Measurements from ENCODE around the gene MCM6.

MCM6 gene

DNA sequence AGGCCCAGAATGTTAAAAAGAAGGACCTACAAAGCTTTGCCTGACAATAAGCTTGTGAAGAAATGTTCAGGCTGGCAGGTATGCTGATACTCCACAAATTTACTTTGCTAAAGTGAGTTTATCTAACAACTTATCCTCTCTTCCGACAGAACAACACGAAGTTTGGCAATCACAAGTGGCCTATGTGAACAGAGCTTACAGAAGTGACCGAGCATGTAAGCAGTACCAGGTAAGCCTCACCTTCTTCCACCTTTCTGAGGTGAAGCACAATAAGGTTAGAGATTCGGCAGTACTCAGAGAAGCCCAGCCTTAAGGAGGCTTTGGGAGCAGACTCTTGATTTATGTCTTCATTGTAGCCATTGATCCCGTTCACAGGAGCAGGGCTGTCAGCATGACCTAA is 30.2 kb downstream of the MCM6 start:
- Histone ChIP-seq H3K4me1 (no peaks in the 10 kb centered on the region), H3K36me3 (replicated peaks) (peaks cover 89% of the 10 kb centered on the region), H3K9me3 (no peaks in the 10 kb centered on the region), H3K27me3 (ENCODE audit: low read depth) (no peaks in the 10 kb centered on the region), H3K4me3 (no peak overlapping the region)
- in situ Hi-C loops (cut with MboI; ENCODE audit: low sequenced_read_pairs), result no loop called here
- DNase-seq (ENCODE audit: low spot score in 2 of 2), result no peak

GRCh38 chr2:135845257-135845656 is 31.0 kb downstream of the MCM6 start:
- Histone ChIP-seq H3K4me3 (no peak overlapping the region), H3K4me1 (no peaks in the 10 kb centered on the region), H3K36me3 (replicated peaks) (peaks cover 89% of the 10 kb centered on the region), H3K9me3 (no peaks in the 10 kb centered on the region), H3K27me3 (ENCODE audit: low read depth) (no peaks in the 10 kb centered on the region)
- in situ Hi-C loops (cut with MboI; ENCODE audit: low sequenced_read_pairs), result no loop called here
- DNase-seq (ENCODE audit: low spot score in 2 of 2), result no peak

DNA sequence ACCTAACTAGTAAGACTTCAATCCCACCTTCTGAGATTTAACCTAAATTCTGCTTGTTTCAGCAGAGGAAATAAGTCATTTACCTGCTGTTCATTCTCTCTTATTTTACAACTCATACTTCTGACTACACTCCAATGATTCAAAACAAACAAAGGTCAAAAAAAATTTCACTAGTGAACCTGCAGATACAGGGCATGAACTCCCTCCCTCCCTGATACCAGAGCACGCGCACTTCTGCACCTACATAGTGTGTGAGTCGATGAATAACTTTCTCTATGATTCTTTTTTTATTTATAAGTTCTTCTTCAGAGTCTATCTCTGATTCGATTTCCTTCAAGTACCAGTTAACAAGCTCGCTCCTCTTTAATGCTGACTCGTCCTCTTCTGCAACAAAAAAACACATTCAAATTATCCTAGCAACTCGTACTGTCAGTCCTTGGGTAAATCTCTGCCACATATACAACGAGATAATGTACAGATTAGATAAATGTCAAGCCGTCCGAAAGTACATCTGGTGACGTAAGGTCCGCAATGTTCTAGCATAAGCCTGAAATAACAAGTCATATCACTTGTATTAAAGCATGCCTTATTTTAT is 31.8 kb downstream of the MCM6 start:
- DNase-seq (ENCODE audit: low spot score in 2 of 2), result no peak
- H3K9me3 ChIP-seq, result no peaks in the 10 kb centered on the region
- H3K4me3 ChIP-seq, result no peak overlapping the region
- no peaks in the 10 kb centered on the region for H3K27me3 ChIP-seq (ENCODE audit: low read depth)
- in situ Hi-C loops (cut with MboI; ENCODE audit: low sequenced_read_pairs), result no loop called here
- peaks cover 3% of the 10 kb centered on the region; the same call in 1 of the 2 replicates for H3K4me1 ChIP-seq
- H3K36me3 ChIP-seq (replicated peaks), result peaks cover 87% of the 10 kb centered on the region

- no peak for DNase-seq (ENCODE audit: low spot score in 2 of 2)
- Histone ChIP-seq H3K9me3 (no peaks in the 10 kb centered on the region), H3K36me3 (replicated peaks) (peaks cover 80% of the 10 kb centered on the region), H3K4me1 (peaks cover 3% of the 10 kb centered on the region; the same call in 1 of the 2 replicates), H3K27me3 (ENCODE audit: low read depth) (no peaks in the 10 kb centered on the region), H3K4me3 (no peak overlapping the region)
- in situ Hi-C loops (cut with MboI; ENCODE audit: low sequenced_read_pairs), result no loop called here
Measured at GRCh38 chr2:135843671-135844070, 32.6 kb downstream of the MCM6 start.

GRCh38 chr2:135840601-135841000 is 35.6 kb downstream of the MCM6 start:
- H3K4me3 ChIP-seq, result no peak overlapping the region
- in situ Hi-C loops (cut with MboI; ENCODE audit: low sequenced_read_pairs), result no loop called here
- H3K27me3 ChIP-seq (ENCODE audit: low read depth), result no peaks in the 10 kb centered on the region
- H3K36me3 ChIP-seq (replicated peaks), result peaks cover 51% of the 10 kb centered on the region
- no peaks in the 10 kb centered on the region for H3K9me3 ChIP-seq
- DNase-seq (ENCODE audit: low spot score in 2 of 2), result no peak
- H3K4me1 ChIP-seq, result peaks cover 3% of the 10 kb centered on the region; the same call in 1 of the 2 replicates

DNA sequence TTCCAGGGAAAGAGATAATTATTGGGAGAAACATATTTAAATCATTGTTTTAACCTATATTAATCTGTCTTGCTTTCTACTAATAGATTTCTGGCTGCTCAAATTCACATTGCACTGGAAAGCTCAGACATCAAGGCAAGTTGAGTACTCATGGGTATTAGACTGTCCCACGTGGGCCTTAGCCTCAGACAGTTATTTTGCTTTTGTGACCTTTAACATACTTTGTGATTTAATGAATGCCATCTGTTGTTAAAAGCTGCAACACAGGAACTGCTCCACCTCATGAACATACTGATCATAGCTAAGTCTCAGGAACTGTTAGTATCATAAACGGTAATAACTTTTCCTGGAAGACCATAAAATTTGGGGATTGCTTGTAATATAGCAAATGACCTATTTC is 36.5 kb downstream of the MCM6 start:
- no peak for DNase-seq (ENCODE audit: low spot score in 2 of 2)
- Histone ChIP-seq H3K36me3 (replicated peaks) (peaks cover 43% of the 10 kb centered on the region), H3K4me3 (no peak overlapping the region), H3K27me3 (ENCODE audit: low read depth) (no peaks in the 10 kb centered on the region), H3K9me3 (no peaks in the 10 kb centered on the region), H3K4me1 (peaks cover 3% of the 10 kb centered on the region; the same call in 1 of the 2 replicates)
- in situ Hi-C loops (cut with MboI; ENCODE audit: low sequenced_read_pairs), result no loop called here

GRCh38 chr2:135838502-135838901 is 37.7 kb downstream of the MCM6 start:
- H3K4me3 ChIP-seq, result no peak overlapping the region
- H3K9me3 ChIP-seq, result no peaks in the 10 kb centered on the region
- no peak for DNase-seq (ENCODE audit: low spot score in 2 of 2)
- H3K4me1 ChIP-seq, result peaks cover 3% of the 10 kb centered on the region; the same call in 1 of the 2 replicates
- peaks cover 31% of the 10 kb centered on the region for H3K36me3 ChIP-seq (replicated peaks)
- in situ Hi-C loops (cut with MboI; ENCODE audit: low sequenced_read_pairs), result no loop called here
- no peaks in the 10 kb centered on the region for H3K27me3 ChIP-seq (ENCODE audit: low read depth)

GRCh38 chr2:135836596-135837270 is 39.5 kb downstream of the MCM6 start, which contains the start of gene LCT:
Gene LCT, minus strand, starts transcription at chr2:135837184. Its CDS starts 15 bp downstream, at chr2:135837169.
- H3K4me1 ChIP-seq, result peaks cover 3% of the 10 kb centered on the region; the same call in 1 of the 2 replicates
- no peaks in the 10 kb centered on the region for H3K27me3 ChIP-seq (ENCODE audit: low read depth)
- H3K4me3 ChIP-seq, result no peak within 1 kb of the TSS
- H3K9me3 ChIP-seq, result no peaks in the 10 kb centered on the region
- peaks cover 16% of the 10 kb centered on the region for H3K36me3 ChIP-seq (replicated peaks)
- no peak for DNase-seq (ENCODE audit: low spot score in 2 of 2)
- in situ Hi-C loops (cut with MboI; ENCODE audit: low sequenced_read_pairs), result no loop called here

GRCh38 chr2:135832891-135833290 is 43.4 kb downstream of the MCM6 start:
- H3K36me3 ChIP-seq (replicated peaks), result no peaks in the 10 kb centered on the region
- no peak for DNase-seq (ENCODE audit: low spot score in 2 of 2)
- H3K9me3 ChIP-seq, result no peaks in the 10 kb centered on the region
- H3K4me1 ChIP-seq, result no peaks in the 10 kb centered on the region
- no peak overlapping the region for H3K4me3 ChIP-seq
- in situ Hi-C loops (cut with MboI; ENCODE audit: low sequenced_read_pairs), result no loop called here
- H3K27me3 ChIP-seq (ENCODE audit: low read depth), result no peaks in the 10 kb centered on the region

GRCh38 chr2:135831180-135831812 is 44.9 kb downstream of the MCM6 start:
- no peak for DNase-seq (ENCODE audit: low spot score in 2 of 2)
- Histone ChIP-seq H3K36me3 (replicated peaks) (no peaks in the 10 kb centered on the region), H3K4me1 (no peaks in the 10 kb centered on the region), H3K27me3 (ENCODE audit: low read depth) (no peaks in the 10 kb centered on the region), H3K4me3 (no peak overlapping the region), H3K9me3 (no peaks in the 10 kb centered on the region)
- in situ Hi-C loops (cut with MboI; ENCODE audit: low sequenced_read_pairs), result no loop called here

- Histone ChIP-seq H3K4me3 (no peak overlapping the region), H3K9me3 (no peaks in the 10 kb centered on the region), H3K4me1 (no peaks in the 10 kb centered on the region), H3K27me3 (ENCODE audit: low read depth) (no peaks in the 10 kb centered on the region), H3K36me3 (replicated peaks) (no peaks in the 10 kb centered on the region)
- DNase-seq (ENCODE audit: low spot score in 2 of 2), result no peak
- in situ Hi-C loops (cut with MboI; ENCODE audit: low sequenced_read_pairs), result no loop called here
Measured at GRCh38 chr2:135829378-135830135, 46.7 kb downstream of the MCM6 start.

GRCh38 chr2:135826544-135826943 is 49.7 kb downstream of the MCM6 start:
- H3K27me3 ChIP-seq (ENCODE audit: low read depth), result no peaks in the 10 kb centered on the region
- no peak for DNase-seq (ENCODE audit: low spot score in 2 of 2)
- in situ Hi-C loops (cut with MboI; ENCODE audit: low sequenced_read_pairs), result no loop called here
- no peaks in the 10 kb centered on the region for H3K36me3 ChIP-seq (replicated peaks)
- no peaks in the 10 kb centered on the region for H3K9me3 ChIP-seq
- H3K4me1 ChIP-seq, result no peaks in the 10 kb centered on the region
- no peak overlapping the region for H3K4me3 ChIP-seq

GRCh38 chr2:135825550-135826176 is 50.6 kb downstream of the MCM6 start:
- no peaks in the 10 kb centered on the region for H3K36me3 ChIP-seq (replicated peaks)
- in situ Hi-C loops (cut with MboI; ENCODE audit: low sequenced_read_pairs), result no loop called here
- no peaks in the 10 kb centered on the region for H3K4me1 ChIP-seq
- H3K4me3 ChIP-seq, result no peak overlapping the region
- no peak for DNase-seq (ENCODE audit: low spot score in 2 of 2)
- H3K9me3 ChIP-seq, result no peaks in the 10 kb centered on the region
- no peaks in the 10 kb centered on the region for H3K27me3 ChIP-seq (ENCODE audit: low read depth)
